ENCODE results near the gene LYZL4. TPM values are rescaled to one million over a fixed set of nuclear protein-coding genes. Genes with fewer than 3 reads are reported as not detected.

Gene LYZL4
- total and polyA plus RNA-seq, 10 of the 15 experiments (the other 5 are each of a cell fraction or from before 2014, with no cell fraction given) = 0.10 to 0.11 (median 0.11) TPM; not detected in 7

- intact Hi-C loops (cut with micrococcal nuclease; ENCODE audit: unreplicated experiment) = no loop called here
- ChIA-PET POLR2A (no interaction called here), CTCF (interaction anchor here (1.5 kb wide), 1 partner anchor 15 kb away, joined by 4 read pairs; no protein-coding TSS in a partner anchor), SMC1A (ENCODE audit: uncharacterized antibody, unreplicated experiment) (interaction anchor here (0.9 to 1.9 kb wide), 3 partner anchors 10 to 181 kb away, joined by 3 to 7 read pairs (median 5); no protein-coding TSS in a partner anchor), RAD21 (ENCODE audit: unreplicated experiment) (interaction anchor here (0.6 kb wide), 1 partner anchor 342 kb away, joined by 3 read pairs; no protein-coding TSS in a partner anchor)
- H3K4me1 ChIP-seq (ENCODE audit: control insufficient read depth, insufficient read depth, low read length) = no peaks in the 10 kb centered on the region
- H4K20me1 ChIP-seq (ENCODE audit: control insufficient read depth, insufficient read depth) = no peaks in the 10 kb centered on the region
- 0% methylated on average over 2 of the region's 2 CpGs for WGBS (ENCODE audit: insufficient coverage, insufficient replicate concordance, low lambda C conversion rate, missing lambda C conversion rate)
- no peak for TF ChIP-seq ESRRA (IDR thresholded peaks at IDR 0.05; ENCODE audit: low read length)
- TF ChIP-seq MAX (IDR thresholded peaks at IDR 0.05; ENCODE audit: low read depth, low read length) = no peak
- TF ChIP-seq NFYB (IDR thresholded peaks at IDR 0.05; ENCODE audit: insufficient read depth, low read depth, low read length) = no peak
- TF ChIP-seq BCLAF1 (IDR thresholded peaks at IDR 0.05) = no peak
- TF ChIP-seq NKRF (conservative IDR thresholded peaks at IDR 0.05) = no peak
- TF ChIP-seq PBX3 (IDR thresholded peaks at IDR 0.05; ENCODE audit: insufficient replicate concordance, low read depth, low read length) = no peak
- TF ChIP-seq POLR2AphosphoS2 (IDR thresholded peaks at IDR 0.05; ENCODE audit: low read depth, low read length) = no peak
- TF ChIP-seq ZBTB4 (CRISPR knock-in tag; IDR thresholded peaks at IDR 0.05) = no peak
- TF ChIP-seq GABPA (IDR thresholded peaks at IDR 0.05; ENCODE audit: low read depth) = no peak
- no peak for TF ChIP-seq PML (IDR thresholded peaks at IDR 0.05; ENCODE audit: low read length)
- no TSS peak for BruUV-seq (replicated peaks)
- no peak overlapping the region for H3K27ac ChIP-seq (ENCODE audit: control insufficient read depth, insufficient read depth)
- no peaks in the 10 kb centered on the region for H3K36me3 ChIP-seq (ENCODE audit: control insufficient read depth in 2 of 2, insufficient read depth in 2 of 2, low read length in 1 of 2)
- no peaks in the 10 kb centered on the region for H3K79me2 ChIP-seq (ENCODE audit: control insufficient read depth, insufficient read depth, low read length)
- no peak overlapping the region for H3K9ac ChIP-seq (ENCODE audit: control insufficient read depth, insufficient read depth, low read length)
- H3K4me2 ChIP-seq (ENCODE audit: control insufficient read depth, insufficient read depth) = no peak overlapping the region
- in situ Hi-C loops (cut with MboI) = no loop called here
- no peak overlapping the region for H3K4me3 ChIP-seq
- no peak for DNase-seq (ENCODE audit: low read depth, low spot score)
- ATAC-seq = no peak
- no peak overlapping the region for H2AFZ ChIP-seq (ENCODE audit: control insufficient read depth, low read depth, low read length)
- FAIRE-seq = no peak
- no peaks in the 10 kb centered on the region; the same call in 2 of the 3 replicates for H3K9me3 ChIP-seq (replicated peaks; ENCODE audit: control insufficient read depth, insufficient read depth, low read length)
- H3K27me3 ChIP-seq (replicated peaks in 1 of 2; ENCODE audit: control insufficient read depth in 2 of 2, insufficient read depth in 2 of 2, low read length in 1 of 2) = no peaks in the 10 kb centered on the region; a peak in 1 of 4 replicates
Observed at GRCh38 chr3:42428830-42429229, 18.4 kb upstream of the LYZL4 start.

Measured in GM12878 (cell line).